AG20443 (cell line): ENCODE data around the gene TJP2.

ENCODE experiments used
- DNase-seq: peaks from one replicate; pipeline ENCODE4 v3.0.0; 2012; ENCODE audit warnings: low spot score, mixed read lengths

The TJP2 gene

GRCh38 chr9:69173891-69174615, at the start of gene TJP2:
TSS of gene TJP2 (plus strand) at chr9:69174277. CDS start at chr9:69174373, 96 bp downstream.
- DNase-seq = peak; percentile 85

GRCh38 chr9:69130456-69131441, 43.3 kb upstream of the TJP2 start:
- DNase-seq = peak; percentile 73

GRCh38 chr9:69131682-69132081, 42.4 kb upstream of the TJP2 start:
- peak; percentile 81 for DNase-seq

- no peak for DNase-seq
Observed at GRCh38 chr9:69132361-69132760, 41.7 kb upstream of the TJP2 start.

GRCh38 chr9:69134412-69134811, 39.7 kb upstream of the TJP2 start:
- no peak for DNase-seq

- DNase-seq = no peak
Observed at GRCh38 chr9:69136185-69136584, 37.9 kb upstream of the TJP2 start.

- DNase-seq = no peak
Observed at GRCh38 chr9:69136779-69137178, 37.3 kb upstream of the TJP2 start.

GRCh38 chr9:69137311-69137710, 36.8 kb upstream of the TJP2 start:
- no peak for DNase-seq

GRCh38 chr9:69139596-69139995, 34.5 kb upstream of the TJP2 start:
- DNase-seq = peak; percentile 0

- peak; percentile 0 for DNase-seq
Observed at GRCh38 chr9:69140123-69140735, 33.8 kb upstream of the TJP2 start.

GRCh38 chr9:69141851-69142250, 32.2 kb upstream of the TJP2 start:
- DNase-seq = peak; percentile 0

GRCh38 chr9:69143291-69143690, 30.8 kb upstream of the TJP2 start:
- peak; percentile 0 for DNase-seq

GRCh38 chr9:69145144-69145715, 28.8 kb upstream of the TJP2 start:
- peak; percentile 25 for DNase-seq

GRCh38 chr9:69147041-69147834, 26.8 kb upstream of the TJP2 start:
- no peak for DNase-seq

GRCh38 chr9:69149321-69149807, 24.7 kb upstream of the TJP2 start:
- peak; percentile 50 for DNase-seq

- no peak for DNase-seq
Observed at GRCh38 chr9:69151506-69151905, 22.6 kb upstream of the TJP2 start.

GRCh38 chr9:69153707-69154521, 20.2 kb upstream of the TJP2 start:
- DNase-seq = no peak

- DNase-seq = no peak
Observed at GRCh38 chr9:69155341-69156030, 18.6 kb upstream of the TJP2 start.

- DNase-seq = peak; percentile 69
Observed at GRCh38 chr9:69157751-69158466, 16.2 kb upstream of the TJP2 start.
